GM03348 (cell line): Measurements from ENCODE around the gene THAP5.
A peak's percentile ranks its signal among the peaks of the same experiment; 100 is the strongest.

ENCODE experiments used
- DNase-seq: peaks from one replicate; pipeline ENCODE4 v3.0.0; 2012; ENCODE audit warnings: low spot score

The THAP5 gene

GRCh38 chr7:108569381-108570145 lies at the start of gene THAP5, which contains the start of gene DNAJB9:
TSS of gene THAP5 (minus strand) at chr7:108569706. CDS start at chr7:108569569, 137 bp downstream.
TSS of gene DNAJB9 (plus strand) at chr7:108569874. CDS start at chr7:108571727, 1,853 bp downstream.
- DNase-seq: peak; percentile 97

- no peak for DNase-seq
These were observed 48.5 kb upstream of the THAP5 start for GRCh38 chr7:108618056-108618455.

- no peak for DNase-seq
These were observed 45.4 kb upstream of the THAP5 start for GRCh38 chr7:108614896-108615295.

- no peak for DNase-seq
These were observed 44.5 kb upstream of the THAP5 start for GRCh38 chr7:108613949-108614381.

- peak; percentile 50 for DNase-seq
These were observed 43.8 kb upstream of the THAP5 start for GRCh38 chr7:108613147-108613948.

GRCh38 chr7:108611268-108611667 lies 41.8 kb upstream of the THAP5 start:
- DNase-seq: no peak

GRCh38 chr7:108609643-108610042 lies 40.1 kb upstream of the THAP5 start:
- DNase-seq: no peak

GRCh38 chr7:108605559-108606201 lies 36.2 kb upstream of the THAP5 start:
- no peak for DNase-seq

GRCh38 chr7:108604307-108605077 lies 35.0 kb upstream of the THAP5 start:
- DNase-seq: no peak

GRCh38 chr7:108603656-108604306 lies 34.3 kb upstream of the THAP5 start:
- DNase-seq: no peak

GRCh38 chr7:108600399-108600798 lies 30.9 kb upstream of the THAP5 start:
- no peak for DNase-seq

- no peak for DNase-seq
These were observed 29.5 kb upstream of the THAP5 start for GRCh38 chr7:108598914-108599580.

- no peak for DNase-seq
These were observed 28.6 kb upstream of the THAP5 start for GRCh38 chr7:108598153-108598552.

- no peak for DNase-seq
These were observed 27.1 kb upstream of the THAP5 start for GRCh38 chr7:108596560-108596959.

- no peak for DNase-seq
These were observed 23.2 kb upstream of the THAP5 start for GRCh38 chr7:108592646-108593201.

GRCh38 chr7:108590606-108591005 lies 21.1 kb upstream of the THAP5 start:
- no peak for DNase-seq

GRCh38 chr7:108589874-108590273 lies 20.4 kb upstream of the THAP5 start:
- no peak for DNase-seq

GRCh38 chr7:108589199-108589598 lies 19.7 kb upstream of the THAP5 start:
- DNase-seq: no peak

- no peak for DNase-seq
These were observed 16.8 kb upstream of the THAP5 start for GRCh38 chr7:108586274-108586710.

- DNase-seq: no peak
These were observed 16.3 kb upstream of the THAP5 start for GRCh38 chr7:108585843-108586242.
